BLaER1 treated with 17β-estradiol and CSF1 and Interleukin-3, amounts not matched to agents 10 nM and 100 nM (cell line): ENCODE results near the gene MTA3.

Source experiments
- H3K27ac ChIP-seq, 11 experiments: shearing (Covaris generic); formaldehyde crosslinking; 2 replicates each; pipeline ENCODE4 v1.8.1; 2022
- H3K27me3 ChIP-seq, 11 experiments: shearing (Covaris generic); formaldehyde crosslinking; 2 replicates each; pipeline ENCODE4 v1.8.1; 2022
- H3K36me3 ChIP-seq, 11 experiments: shearing (Covaris generic); formaldehyde crosslinking; 2 replicates each; pipeline ENCODE4 v1.8.1; 2022
- H3K4me1 ChIP-seq, 10 experiments: shearing (Covaris generic); formaldehyde crosslinking; 2 replicates each; pipeline ENCODE4 v1.8.1; 2022
- H3K4me2 ChIP-seq, 11 experiments: shearing (Covaris generic); formaldehyde crosslinking; 2 replicates each; pipeline ENCODE4 v1.8.1; 2022
- H3K4me3 ChIP-seq, 10 experiments: shearing (Covaris generic); formaldehyde crosslinking; 2 replicates each; pipeline ENCODE4 v1.8.1; 2022
- H3K9ac ChIP-seq, 11 experiments: shearing (Covaris generic); formaldehyde crosslinking; 2 replicates each; pipeline ENCODE4 v1.8.1; 2022
- H3K9me3 ChIP-seq, 11 experiments: shearing (Covaris generic); formaldehyde crosslinking; replicated peaks in 1 of 11; 2 replicates each; pipeline ENCODE4 v1.8.1; 2022
- H4K20me1 ChIP-seq, 11 experiments: shearing (Covaris generic); formaldehyde crosslinking; 2 replicates each; pipeline ENCODE4 v1.8.1; 2022
- Cebpa-rat ChIP-seq, 11 experiments: shearing (Covaris generic); IDR thresholded peaks; 2 replicates each; pipeline ENCODE4 v1.8.1; 2022

MTA3 gene

DNA sequence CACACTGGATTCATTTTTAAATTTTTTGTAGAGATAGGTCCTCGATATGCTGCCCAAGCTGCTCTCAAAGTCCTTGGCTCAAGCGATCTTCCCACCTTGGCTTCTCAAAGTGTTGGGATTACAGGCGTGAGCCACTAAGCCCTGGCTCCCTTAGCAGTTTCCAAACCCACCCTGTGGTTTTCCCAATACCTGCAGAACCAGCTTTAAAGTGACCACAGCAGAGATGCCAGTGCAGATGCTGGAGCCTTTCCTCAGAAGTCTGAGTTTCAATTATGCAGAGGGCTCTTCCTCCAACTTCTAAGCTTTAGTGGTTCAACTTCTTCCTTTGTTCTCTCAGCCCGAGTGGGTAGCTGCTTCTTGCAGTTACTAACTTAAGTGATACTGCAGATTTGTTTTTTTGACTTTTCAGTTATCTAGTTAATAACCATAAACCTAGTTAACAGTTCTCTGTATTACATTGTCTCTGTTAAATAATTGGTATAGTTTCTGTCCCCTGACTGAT lies 232.1 kb downstream of the MTA3 start:
- H3K4me2 ChIP-seq: no peak overlapping the region; a peak in 1 of 22 replicates
- H3K9ac ChIP-seq: no peak overlapping the region
- no peak overlapping the region for H3K4me3 ChIP-seq
- no peak for TF ChIP-seq Cebpa-rat (IDR thresholded peaks at IDR 0.05)
- no peak overlapping the region for H3K27ac ChIP-seq
- H4K20me1 ChIP-seq: no peaks in the 10 kb centered on the region
- H3K27me3 ChIP-seq: peaks cover 0 to under 1% (median 0%) of the 10 kb centered on the region in 11 experiments; a peak in 2 of 22 replicates
- H3K36me3 ChIP-seq: no peaks in the 10 kb centered on the region
- peaks cover 17 to 25% (median 18%) of the 10 kb centered on the region in 10 experiments; a peak in 19 of 20 replicates for H3K4me1 ChIP-seq
- no peaks in the 10 kb centered on the region for H3K9me3 ChIP-seq

GRCh38 chr2:42800981-42801380 lies 232.5 kb downstream of the MTA3 start:
- H3K9ac ChIP-seq: no peak overlapping the region
- H3K4me1 ChIP-seq: peaks cover 12 to 21% (median 14%) of the 10 kb centered on the region in 10 experiments; a peak in 19 of 20 replicates
- no peak overlapping the region for H3K4me2 ChIP-seq
- H3K36me3 ChIP-seq: no peaks in the 10 kb centered on the region
- H3K4me3 ChIP-seq: no peak overlapping the region
- no peak for TF ChIP-seq Cebpa-rat (IDR thresholded peaks at IDR 0.05)
- no peaks in the 10 kb centered on the region for H4K20me1 ChIP-seq
- H3K27me3 ChIP-seq: no peaks in the 10 kb centered on the region
- no peaks in the 10 kb centered on the region for H3K9me3 ChIP-seq
- no peak overlapping the region for H3K27ac ChIP-seq

DNA sequence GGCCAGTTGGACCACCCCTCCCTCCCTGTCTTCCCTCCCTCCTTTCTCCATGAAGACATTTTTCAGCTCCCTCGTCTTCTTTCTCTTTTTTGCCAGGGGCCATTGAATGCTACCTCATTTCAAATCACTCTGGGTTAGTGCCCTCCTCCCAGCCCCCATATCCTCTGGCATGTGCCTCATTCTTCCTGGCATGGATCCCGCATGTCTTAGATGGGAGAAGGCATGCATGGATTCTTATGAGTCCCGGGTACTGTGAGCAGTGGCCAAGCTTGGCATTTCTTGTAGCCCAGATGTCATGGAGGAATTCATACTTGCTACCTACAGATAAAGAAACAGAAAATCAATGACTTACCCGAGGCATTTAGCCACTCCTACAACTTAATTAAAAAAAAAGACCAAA lies 232.9 kb downstream of the MTA3 start:
- TF ChIP-seq Cebpa-rat (IDR thresholded peaks at IDR 0.05): no peak
- no peak overlapping the region for H3K9ac ChIP-seq
- H3K27ac ChIP-seq: no peak overlapping the region
- no peaks in the 10 kb centered on the region for H3K27me3 ChIP-seq
- no peak overlapping the region for H3K4me2 ChIP-seq
- no peaks in the 10 kb centered on the region for H3K9me3 ChIP-seq
- H3K4me3 ChIP-seq: no peak overlapping the region
- H3K4me1 ChIP-seq: peaks cover 8 to 17% (median 11%) of the 10 kb centered on the region in 10 experiments; a peak in 18 of 20 replicates
- no peaks in the 10 kb centered on the region for H3K36me3 ChIP-seq
- H4K20me1 ChIP-seq: no peaks in the 10 kb centered on the region

DNA sequence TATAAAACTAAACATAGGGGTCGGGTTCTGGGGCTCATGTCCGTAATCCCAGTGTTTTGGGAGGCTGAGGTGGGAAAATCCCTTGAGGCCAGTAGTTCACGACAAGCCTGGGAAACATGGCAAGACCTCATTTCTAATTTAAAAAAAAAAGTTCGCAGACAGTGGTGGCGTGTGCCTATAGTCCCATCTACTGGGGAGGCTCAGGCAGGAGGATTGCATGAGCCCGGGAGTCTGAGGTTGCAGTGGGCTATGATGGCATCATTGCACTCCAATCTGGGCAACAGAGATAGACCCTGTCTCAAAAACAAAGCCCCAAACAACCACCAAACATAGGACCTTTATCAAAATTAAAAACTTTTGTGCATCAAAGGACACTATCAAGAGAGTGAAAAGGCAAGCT lies 233.7 kb downstream of the MTA3 start:
- TF ChIP-seq Cebpa-rat (IDR thresholded peaks at IDR 0.05): no peak
- Histone ChIP-seq H3K4me3 (no peak overlapping the region), H3K27ac (no peak overlapping the region), H3K9ac (no peak overlapping the region), H3K4me1 (peaks cover 1 to 17% (median 5%) of the 10 kb centered on the region in 10 experiments; a peak in 14 of 20 replicates), H3K4me2 (no peak overlapping the region), H4K20me1 (no peaks in the 10 kb centered on the region), H3K36me3 (no peaks in the 10 kb centered on the region), H3K9me3 (no peaks in the 10 kb centered on the region), H3K27me3 (no peaks in the 10 kb centered on the region)

DNA sequence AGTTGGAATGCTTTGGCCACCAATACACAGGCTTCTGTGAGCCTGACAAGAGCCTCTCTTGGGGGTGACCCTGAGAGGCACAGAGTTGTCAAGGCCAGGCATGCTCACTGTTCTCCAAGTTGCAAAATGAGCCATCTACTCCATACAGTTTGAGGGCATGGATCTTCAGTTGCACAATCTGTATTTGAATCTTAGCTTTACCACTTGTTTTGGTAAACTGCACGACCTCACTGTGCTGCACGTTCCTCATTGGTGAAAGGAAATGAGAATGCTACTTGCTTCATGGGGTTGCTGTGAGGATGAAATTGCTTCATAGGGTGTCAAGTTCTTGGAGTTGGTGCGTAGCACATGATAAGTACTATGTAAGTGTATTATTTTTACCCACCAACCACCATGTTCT lies 235.9 kb downstream of the MTA3 start:
- Histone ChIP-seq H3K9me3 (no peaks in the 10 kb centered on the region), H3K9ac (no peak overlapping the region), H3K36me3 (no peaks in the 10 kb centered on the region), H3K27me3 (no peaks in the 10 kb centered on the region), H3K4me1 (peaks cover 5 to 23% (median 10%) of the 10 kb centered on the region in 10 experiments), H3K27ac (peak overlapping the region in 4 of 11 experiments; percentile 32 to 58 (median 50); a peak in 7 of 22 replicates), H3K4me2 (peak overlapping the region in 4 of 11 experiments; percentile 24 to 56 (median 49); a peak in 9 of 22 replicates), H3K4me3 (no peak overlapping the region), H4K20me1 (no peaks in the 10 kb centered on the region)
- peak in 7 of 11 experiments; percentile 15 to 62 (median 41); a peak in 8 of 22 replicates for TF ChIP-seq Cebpa-rat (IDR thresholded peaks at IDR 0.05)

- H3K9me3 ChIP-seq: no peaks in the 10 kb centered on the region
- no peak overlapping the region for H3K4me3 ChIP-seq
- H3K36me3 ChIP-seq: no peaks in the 10 kb centered on the region
- no peaks in the 10 kb centered on the region for H4K20me1 ChIP-seq
- H3K9ac ChIP-seq: no peak overlapping the region
- peak overlapping the region in 4 of 11 experiments; percentile 24 to 56 (median 49); a peak in 8 of 22 replicates for H3K4me2 ChIP-seq
- H3K27me3 ChIP-seq: no peaks in the 10 kb centered on the region
- H3K27ac ChIP-seq: peak overlapping the region in 4 of 11 experiments; percentile 31 to 54 (median 35); a peak in 7 of 22 replicates
- no peak for TF ChIP-seq Cebpa-rat (IDR thresholded peaks at IDR 0.05)
- peaks cover 7 to 25% (median 12%) of the 10 kb centered on the region in 10 experiments for H3K4me1 ChIP-seq
Observed at GRCh38 chr2:42804891-42805290, 236.5 kb downstream of the MTA3 start.
